CD4-positive, alpha-beta T cell (primary cell): ENCODE measurements around the gene AP1M2. TPM values are rescaled to one million over a fixed set of nuclear protein-coding genes. Genes with fewer than 3 reads are reported as not detected.

Source experiments
- ATAC-seq: fragments of 200-7000 bp; cut with Tn5 transposase; one replicate; pipeline ENCODE4 v1.10.0; 2022; ENCODE audit warnings: mild to moderate bottlenecking; ENCODE audit not compliant: poor library complexity
- CTCF ChIA-PET: fragments of 350-600 bp; sonication (Branson Sonifier 250); formaldehyde crosslinking; loops from one replicate; lab custom pipeline; 2021; ENCODE audit warnings: antibody characterized with exemption, inconsistent platforms; lab: Charles Lee
- POLR2A ChIA-PET: fragments of 350-600 bp; sonication (Branson Sonifier 250); formaldehyde crosslinking; loops from one replicate; lab custom pipeline; 2021; ENCODE audit warnings: antibody characterized with exemption, inconsistent platforms; lab: Charles Lee
- DNase-seq, 14 experiments: peaks; one replicate each; pipeline ENCODE4 v3.0.0-alpha.2; 2013 to 2020; ENCODE audit warnings: mixed read lengths in 2 of 14
- H3K27ac ChIP-seq, 2 donors: one replicate each; pipeline versions ENCODE4 v1.5.1 to v1.7.0; 2013; ENCODE audit warnings: low read length in 2 of 2, low read depth in 1 of 2, mild to moderate bottlenecking in 1 of 2
- H3K27me3 ChIP-seq, 2 experiments: 1 replicate in 1 of 2; 2 replicates in 1 of 2; pipeline versions ENCODE4 v1.6.1 to v1.7.0; 2013; ENCODE audit warnings: low read length in 2 of 2, control low read depth in 1 of 2, mild to moderate bottlenecking in 1 of 2, moderate library complexity in 1 of 2; ENCODE audit not compliant: insufficient read depth in 2 of 2, control insufficient read depth in 1 of 2
- H3K36me3 ChIP-seq: one replicate; pipeline ENCODE4 v1.6.1; 2013; ENCODE audit warnings: low read length, control low read depth; ENCODE audit not compliant: insufficient read depth
- H3K4me1 ChIP-seq: one replicate; pipeline ENCODE4 v1.6.1; 2013; ENCODE audit warnings: low read length, control low read depth; ENCODE audit not compliant: insufficient read depth
- H3K4me3 ChIP-seq: one replicate; pipeline ENCODE4 v1.5.1; 2013; ENCODE audit warnings: mild to moderate bottlenecking, low read length, moderate library complexity
- H3K9me3 ChIP-seq, 2 experiments: 1 replicate in 1 of 2; 2 replicates in 1 of 2; pipeline versions ENCODE4 v1.6.1 to v1.7.0; 2013; ENCODE audit warnings: low read length in 2 of 2, mild to moderate bottlenecking in 2 of 2, control low read depth in 1 of 2, moderate library complexity in 1 of 2; ENCODE audit not compliant: control insufficient read depth in 1 of 2, insufficient read depth in 1 of 2
- H3K27ac Mint-ChIP-seq: one replicate; pipeline ENCODE4 v1.8.0; 2020; ENCODE audit warnings: mixed read lengths
- H3K27me3 Mint-ChIP-seq: one replicate; pipeline ENCODE4 v1.8.0; 2021; ENCODE audit warnings: mixed read lengths
- H3K36me3 Mint-ChIP-seq: one replicate; pipeline ENCODE4 v1.8.0; 2021; ENCODE audit warnings: low read depth, mixed read lengths
- H3K4me1 Mint-ChIP-seq: one replicate; pipeline ENCODE4 v1.8.0; 2021; ENCODE audit warnings: low read depth, mixed read lengths
- H3K4me3 Mint-ChIP-seq: one replicate; pipeline ENCODE4 v1.8.0; 2020; ENCODE audit warnings: mild to moderate bottlenecking, mixed read lengths
- H3K9me3 Mint-ChIP-seq: one replicate; pipeline ENCODE4 v1.8.0; 2020; ENCODE audit warnings: mixed read lengths
- intact Hi-C, 2 experiments: fragments of 100-400 bp; cut with DNase I in 1 of 2; cut with micrococcal nuclease in 1 of 2; formaldehyde crosslinking; loops; one replicate each; pipeline versions ENCODE4 v1.15.1 to v1.9.0; 2023 to 2025; cut with DNase I, micrococcal nuclease
- total RNA-seq, 174 experiments: library from RNA in 2 of 174; stranded (reverse) in 2 of 174; gene quantifications; one replicate each; pipeline ENCODE4 v1.2.3 and lab custom pipeline; 2021 to 2026
- TF ChIP-seq, protein P1 (sequence below): fragments of 200-600 bp; IDR thresholded peaks from one replicate; pipeline ENCODE4 v1.8.0; 2022; ENCODE audit warnings: antibody characterized with exemption, mild to moderate bottlenecking

The AP1M2 gene
- total RNA-seq, 2 experiments from 2014 or later: 0.77 TPM; not detected in 1

- H3K36me3 ChIP-seq: peaks cover 79% of the 10 kb centered on the region
- POLR2A ChIA-PET: interaction anchor here (6.7 kb wide), 1 partner anchor 12 kb away, joined by 81 read pairs; the partner anchor contains the start of genes CDKN2D and KRI1
- intact Hi-C loops: no loop called here
- no peak for DNase-seq
- H3K27ac ChIP-seq: peak overlapping the region in 1 of 2 donors; percentile 66
- ATAC-seq: no peak
- TF ChIP-seq, protein P1, sequence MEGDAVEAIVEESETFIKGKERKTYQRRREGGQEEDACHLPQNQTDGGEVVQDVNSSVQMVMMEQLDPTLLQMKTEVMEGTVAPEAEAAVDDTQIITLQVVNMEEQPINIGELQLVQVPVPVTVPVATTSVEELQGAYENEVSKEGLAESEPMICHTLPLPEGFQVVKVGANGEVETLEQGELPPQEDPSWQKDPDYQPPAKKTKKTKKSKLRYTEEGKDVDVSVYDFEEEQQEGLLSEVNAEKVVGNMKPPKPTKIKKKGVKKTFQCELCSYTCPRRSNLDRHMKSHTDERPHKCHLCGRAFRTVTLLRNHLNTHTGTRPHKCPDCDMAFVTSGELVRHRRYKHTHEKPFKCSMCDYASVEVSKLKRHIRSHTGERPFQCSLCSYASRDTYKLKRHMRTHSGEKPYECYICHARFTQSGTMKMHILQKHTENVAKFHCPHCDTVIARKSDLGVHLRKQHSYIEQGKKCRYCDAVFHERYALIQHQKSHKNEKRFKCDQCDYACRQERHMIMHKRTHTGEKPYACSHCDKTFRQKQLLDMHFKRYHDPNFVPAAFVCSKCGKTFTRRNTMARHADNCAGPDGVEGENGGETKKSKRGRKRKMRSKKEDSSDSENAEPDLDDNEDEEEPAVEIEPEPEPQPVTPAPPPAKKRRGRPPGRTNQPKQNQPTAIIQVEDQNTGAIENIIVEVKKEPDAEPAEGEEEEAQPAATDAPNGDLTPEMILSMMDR: no peak
- H3K4me3 Mint-ChIP-seq: peak overlapping the region; percentile 15
- H3K9me3 Mint-ChIP-seq: no peaks in the 10 kb centered on the region
- no peaks in the 10 kb centered on the region for H3K27me3 ChIP-seq
- no peaks in the 10 kb centered on the region for H3K27me3 Mint-ChIP-seq
- peaks cover 66% of the 10 kb centered on the region for H3K4me1 ChIP-seq
- H3K9me3 ChIP-seq: peaks cover 0 to 5% of the 10 kb centered on the region in 2 experiments
- peaks cover 45% of the 10 kb centered on the region for H3K4me1 Mint-ChIP-seq
- H3K36me3 Mint-ChIP-seq: peaks cover 85% of the 10 kb centered on the region
- no peak overlapping the region for H3K4me3 ChIP-seq
- H3K27ac Mint-ChIP-seq: peak overlapping the region; percentile 85
- CTCF ChIA-PET: no interaction called here
Measured at GRCh38 chr19:10555610-10555973, 31.5 kb downstream of the AP1M2 start.

GRCh38 chr19:10554760-10555609, 32.1 kb downstream of the AP1M2 start:
- H3K27ac ChIP-seq: peak overlapping the region; percentile 66 to 69
- Mint-ChIP-seq H3K4me3 (no peak overlapping the region), H3K9me3 (no peaks in the 10 kb centered on the region), H3K4me1 (peaks cover 45% of the 10 kb centered on the region), H3K27ac (peak overlapping the region; percentile 85), H3K27me3 (no peaks in the 10 kb centered on the region), H3K36me3 (peaks cover 84% of the 10 kb centered on the region)
- ChIA-PET CTCF (interaction anchor here (1.2 to 1.3 kb wide), 2 partner anchors 10 to 43 kb away, joined by 3 to 6 read pairs; partner anchors contain the start of gene KRI1), POLR2A (interaction anchor here (0.6 to 6.7 kb wide), 5 partner anchors 8 to 75 kb away, joined by 3 to 81 read pairs (median 7); partner anchors contain the start of genes ATG4D, CDKN2D and KRI1)
- intact Hi-C loops: no loop called here
- ATAC-seq (no peak), DNase-seq (no peak)
- H3K36me3 ChIP-seq: peaks cover 78% of the 10 kb centered on the region
- peak overlapping the region; percentile 15 for H3K4me3 ChIP-seq
- no peaks in the 10 kb centered on the region for H3K27me3 ChIP-seq
- peaks cover 0 to 5% of the 10 kb centered on the region in 2 experiments for H3K9me3 ChIP-seq
- TF ChIP-seq, protein P1: no peak
- H3K4me1 ChIP-seq: peaks cover 70% of the 10 kb centered on the region

GRCh38 chr19:10553943-10554381, 33.1 kb downstream of the AP1M2 start:
- peaks cover 0 to 5% of the 10 kb centered on the region in 2 experiments for H3K9me3 ChIP-seq
- peak overlapping the region; percentile 57 to 69 for H3K27ac ChIP-seq
- CTCF ChIA-PET: interaction anchor here (0.6 to 1.4 kb wide), 8 partner anchors 11 to 284 kb away, joined by 3 to 7 read pairs (median 4); partner anchors contain the start of genes CDKN2D and KRI1
- peaks cover 45% of the 10 kb centered on the region for H3K4me1 Mint-ChIP-seq
- H3K4me3 ChIP-seq: peak overlapping the region; percentile 15
- no peaks in the 10 kb centered on the region for H3K27me3 Mint-ChIP-seq
- peak overlapping the region; percentile 69 for H3K4me3 Mint-ChIP-seq
- peaks cover 72% of the 10 kb centered on the region for H3K4me1 ChIP-seq
- peak; percentile 31 to 86 (median 48) for DNase-seq
- peak overlapping the region; percentile 85 for H3K27ac Mint-ChIP-seq
- no peaks in the 10 kb centered on the region for H3K27me3 ChIP-seq
- peaks cover 76% of the 10 kb centered on the region for H3K36me3 ChIP-seq
- TF ChIP-seq, protein P1: no peak
- POLR2A ChIA-PET: interaction anchor here (0.7 to 6.7 kb wide), 5 partner anchors 9 to 90 kb away, joined by 3 to 81 read pairs (median 7); partner anchors contain the start of genes ATG4D, CDKN2D and KRI1
- ATAC-seq: peak; percentile 78
- H3K9me3 Mint-ChIP-seq: no peaks in the 10 kb centered on the region
- peaks cover 84% of the 10 kb centered on the region for H3K36me3 Mint-ChIP-seq
- intact Hi-C loops: no loop called here
